CD4-positive, alpha-beta memory T cell (primary cell): Measurements from ENCODE around the gene CNOT6. TPM values are rescaled to one million over a fixed set of nuclear protein-coding genes. Genes with fewer than 3 reads are reported as not detected.
"Not testable (repeated sequence)": the region's sequence is repeated elsewhere in the genome, so short reads cannot be mapped to it uniquely, and the experiment has no call there.

Source experiments
- CTCF ChIA-PET: fragments of 350-600 bp; sonication (Branson Sonifier 250); formaldehyde crosslinking; loops from one replicate; lab custom pipeline; 2021; ENCODE audit warnings: inconsistent platforms; ENCODE audit not compliant: partially characterized antibody; lab: Charles Lee
- POLR2A ChIA-PET: fragments of 350-600 bp; sonication (Branson Sonifier 250); formaldehyde crosslinking; loops from one replicate; lab custom pipeline; 2021; ENCODE audit not compliant: partially characterized antibody; lab: Charles Lee
- DNase-seq, 5 donors: peaks; one replicate each; pipeline versions ENCODE4 v3.0.0 to v3.0.0-alpha.2; 2020 to 2022; ENCODE audit warnings: mixed read lengths in 1 of 5
- H3K27ac ChIP-seq: one replicate; pipeline ENCODE4 v1.7.0; 2013; ENCODE audit warnings: low read depth, low read length
- H3K27me3 ChIP-seq: 2 replicates; pipeline ENCODE4 v1.7.0; 2013; ENCODE audit warnings: mild to moderate bottlenecking, low read length, moderate library complexity; ENCODE audit not compliant: insufficient read depth
- H3K36me3 ChIP-seq: 2 replicates; pipeline ENCODE4 v1.7.0; 2013; ENCODE audit warnings: mild to moderate bottlenecking, low read length, moderate library complexity; ENCODE audit not compliant: insufficient read depth
- H3K4me1 ChIP-seq: 2 replicates; pipeline ENCODE4 v1.7.0; 2013; ENCODE audit warnings: mild to moderate bottlenecking, low read length, moderate library complexity; ENCODE audit not compliant: insufficient read depth
- H3K4me3 ChIP-seq, 2 donors: one replicate each; pipeline ENCODE4 v1.7.0; 2013; ENCODE audit warnings: low read length in 2 of 2, mild to moderate bottlenecking in 1 of 2
- H3K9me3 ChIP-seq, 2 donors: one replicate each; pipeline ENCODE4 v1.7.0; 2013; ENCODE audit warnings: low read length in 2 of 2, control low read depth in 1 of 2; ENCODE audit not compliant: control insufficient read depth in 1 of 2
- H3K27ac Mint-ChIP-seq, 7 donors: one replicate each; pipeline ENCODE4 v1.8.0; 2020 to 2021; ENCODE audit warnings: mixed read lengths in 7 of 7, mild to moderate bottlenecking in 6 of 7, inconsistent platforms in 3 of 7, moderate library complexity in 3 of 7
- H3K27me3 Mint-ChIP-seq, 2 donors: one replicate each; pipeline ENCODE4 v1.8.0; 2020 to 2021; ENCODE audit warnings: mixed read lengths in 2 of 2
- H3K36me3 Mint-ChIP-seq, 2 donors: one replicate each; pipeline ENCODE4 v1.8.0; 2020 to 2021; ENCODE audit warnings: mixed read lengths in 2 of 2, inconsistent platforms in 1 of 2, mild to moderate bottlenecking in 1 of 2
- H3K4me1 Mint-ChIP-seq, 4 donors: one replicate each; pipeline ENCODE4 v1.8.0; 2020 to 2021; ENCODE audit warnings: mixed read lengths in 4 of 4, mild to moderate bottlenecking in 1 of 4
- H3K4me3 Mint-ChIP-seq, 8 donors: one replicate each; pipeline ENCODE4 v1.8.0; 2020 to 2021; ENCODE audit warnings: mixed read lengths in 8 of 8, mild to moderate bottlenecking in 7 of 8, moderate library complexity in 6 of 8, inconsistent platforms in 3 of 8
- H3K9me3 Mint-ChIP-seq, 8 donors: one replicate each; pipeline ENCODE4 v1.8.0; 2020 to 2021; ENCODE audit warnings: mixed read lengths in 8 of 8, mild to moderate bottlenecking in 5 of 8, inconsistent platforms in 3 of 8, moderate library complexity in 1 of 8
- intact Hi-C: fragments of 100-400 bp; cut with micrococcal nuclease; formaldehyde crosslinking; loops from one replicate; pipeline ENCODE4 v1.15.1; 2023
- polyA plus RNA-seq, 2 donors: library from polyadenylated mRNA; unstranded; fragments of 300-500 nt; fragmentation: Illumina TruSeq; gene quantifications; one replicate each; pipeline ENCODE4 v1.2.3, GENCODE V29; 2021
- total RNA-seq, 2 experiments: library from RNA; stranded (reverse); gene quantifications; one replicate each; pipeline ENCODE4 v1.2.3, GENCODE V29; 2021

CNOT6 gene
- total and polyA plus RNA-seq, 4 experiments from 2014 or later, result 3.9 to 37.8 (median 19.6) TPM

- Mint-ChIP-seq H3K4me3 (peak overlapping the region in 7 of 8 donors; percentile 42 to 91 (median 71)), H3K36me3 (peaks cover 0 to 14% of the 10 kb centered on the region in 2 donors), H3K4me1 (peaks cover 27 to 56% (median 44%) of the 10 kb centered on the region in 4 donors), H3K27ac (peak overlapping the region in 5 of 7 donors; percentile 25 to 91 (median 64)), H3K9me3 (peaks cover 0 to 2% (median 0%) of the 10 kb centered on the region in 8 donors), H3K27me3 (no peaks in the 10 kb centered on the region)
- Histone ChIP-seq H3K36me3 (no peaks in the 10 kb centered on the region), H3K27ac (no peak overlapping the region), H3K9me3 (no peaks in the 10 kb centered on the region), H3K27me3 (no peaks in the 10 kb centered on the region), H3K4me1 (peaks cover 50% of the 10 kb centered on the region), H3K4me3 (no peak overlapping the region)
- ChIA-PET CTCF (no interaction called here), POLR2A (no interaction called here)
- intact Hi-C loops, result loop anchor here (2.0 kb wide), 2 partner anchors 203 to 307 kb away; partner anchors contain the start of genes MAPK9 and MGAT1
- DNase-seq, result no peak
Measured at GRCh38 chr5:180495991-180496741, 2.0 kb downstream of the CNOT6 start.

DNA sequence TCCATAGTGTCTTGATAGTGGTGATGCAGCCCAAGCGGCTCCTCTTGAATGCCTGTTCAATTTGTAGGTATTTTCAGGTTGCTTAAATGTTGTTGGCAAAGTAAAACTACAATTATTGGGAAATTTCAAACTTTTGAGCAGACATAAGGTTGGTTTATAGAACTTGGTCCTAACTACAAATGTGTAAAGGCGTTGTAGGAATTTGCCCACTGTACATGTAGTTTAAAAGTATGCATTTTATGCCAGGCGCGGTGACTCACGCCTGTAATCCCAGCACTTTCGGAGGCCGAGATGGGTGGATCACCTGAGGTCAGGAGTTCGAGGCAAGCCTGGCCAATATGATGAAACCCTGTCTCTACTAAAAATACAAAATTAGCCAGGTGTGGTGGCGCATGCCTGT lies 2.6 kb downstream of the CNOT6 start:
- H3K9me3 ChIP-seq, H3K4me3 Mint-ChIP-seq, H3K27ac ChIP-seq, H3K27me3 ChIP-seq, POLR2A ChIA-PET, H3K36me3 ChIP-seq, H3K9me3 Mint-ChIP-seq, DNase-seq, intact Hi-C loops, CTCF ChIA-PET, H3K27me3 Mint-ChIP-seq, H3K4me3 ChIP-seq: not testable (repeated sequence)
- H3K27ac Mint-ChIP-seq, result peak overlapping the region in 1 of 7 donors; percentile 91
- peaks cover 27 to 56% (median 44%) of the 10 kb centered on the region in 4 donors for H3K4me1 Mint-ChIP-seq
- H3K4me1 ChIP-seq, result peaks cover 50% of the 10 kb centered on the region
- H3K36me3 Mint-ChIP-seq, result peaks cover 0 to 14% of the 10 kb centered on the region in 2 donors

DNA sequence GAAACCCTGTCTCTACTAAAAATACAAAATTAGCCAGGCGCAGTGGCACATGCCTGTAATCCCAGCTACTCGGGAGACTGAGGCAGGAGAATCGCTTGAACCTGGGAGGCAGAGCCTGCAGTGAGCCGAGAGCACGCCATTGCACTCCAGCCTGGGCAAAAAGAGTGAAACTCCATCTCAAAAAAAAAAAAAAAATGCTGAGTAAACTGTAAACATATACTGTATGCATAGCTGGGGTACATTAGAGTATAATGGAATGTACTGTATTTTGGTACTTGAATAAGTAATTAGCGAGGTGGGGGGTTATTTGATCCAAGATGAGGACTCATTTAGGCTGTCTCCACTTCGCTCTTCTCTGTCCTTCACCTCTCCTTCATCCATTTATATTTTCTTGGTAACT lies 3.7 kb downstream of the CNOT6 start:
- H3K36me3 ChIP-seq, H3K4me3 ChIP-seq, DNase-seq, POLR2A ChIA-PET, H3K9me3 Mint-ChIP-seq, H3K4me3 Mint-ChIP-seq, H3K27me3 ChIP-seq, CTCF ChIA-PET, intact Hi-C loops, H3K9me3 ChIP-seq, H3K27me3 Mint-ChIP-seq, H3K27ac ChIP-seq: not testable (repeated sequence)
- peak overlapping the region in 2 of 7 donors; percentile 6 to 22 for H3K27ac Mint-ChIP-seq
- H3K4me1 Mint-ChIP-seq, result peaks cover 27 to 51% (median 41%) of the 10 kb centered on the region in 4 donors
- peaks cover 0 to 14% of the 10 kb centered on the region in 2 donors for H3K36me3 Mint-ChIP-seq
- H3K4me1 ChIP-seq, result peaks cover 50% of the 10 kb centered on the region

DNA sequence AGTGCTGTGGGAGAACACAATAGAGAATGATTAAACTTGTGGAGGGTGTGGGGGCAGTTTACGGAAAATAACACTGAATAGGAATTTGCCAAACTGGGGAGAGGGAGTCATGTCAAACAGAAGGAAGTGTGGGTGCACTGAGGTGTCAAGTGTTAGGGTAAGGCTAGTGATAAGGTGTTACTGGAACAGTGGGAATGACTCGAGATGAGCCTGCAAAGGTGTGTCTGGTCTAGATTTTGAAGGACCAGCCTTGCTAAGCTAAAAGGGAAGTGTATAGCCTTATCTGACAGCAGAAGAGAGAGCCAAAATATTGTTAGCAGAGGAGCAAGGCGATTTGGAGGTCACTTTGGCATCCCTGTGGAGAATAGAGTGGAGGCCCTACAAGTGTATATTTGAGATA lies 4.2 kb downstream of the CNOT6 start:
- Histone ChIP-seq H3K4me3 (no peak overlapping the region), H3K36me3 (no peaks in the 10 kb centered on the region), H3K27ac (no peak overlapping the region), H3K27me3 (no peaks in the 10 kb centered on the region), H3K9me3 (no peaks in the 10 kb centered on the region), H3K4me1 (peaks cover 46% of the 10 kb centered on the region)
- peaks cover 0 to 2% (median 0%) of the 10 kb centered on the region in 8 donors for H3K9me3 Mint-ChIP-seq
- no peak overlapping the region for H3K4me3 Mint-ChIP-seq
- no peaks in the 10 kb centered on the region for H3K27me3 Mint-ChIP-seq
- intact Hi-C loops, result no loop called here
- POLR2A ChIA-PET, result no interaction called here
- H3K4me1 Mint-ChIP-seq, result peaks cover 24 to 46% (median 37%) of the 10 kb centered on the region in 4 donors
- H3K27ac Mint-ChIP-seq, result peak overlapping the region in 2 of 7 donors; percentile 6 to 59
- peaks cover 0 to 14% of the 10 kb centered on the region in 2 donors for H3K36me3 Mint-ChIP-seq
- no peak for DNase-seq
- CTCF ChIA-PET, result no interaction called here

GRCh38 chr5:180499684-180500083 lies 5.5 kb downstream of the CNOT6 start:
- peaks cover 44% of the 10 kb centered on the region for H3K4me1 ChIP-seq
- ChIA-PET CTCF (no interaction called here), POLR2A (no interaction called here)
- H3K27me3 ChIP-seq, result no peaks in the 10 kb centered on the region
- Mint-ChIP-seq H3K36me3 (peaks cover 5 to 8% of the 10 kb centered on the region in 2 donors), H3K4me3 (peak overlapping the region in 1 of 8 donors; percentile 17), H3K27me3 (no peaks in the 10 kb centered on the region), H3K4me1 (peaks cover 24 to 47% (median 35%) of the 10 kb centered on the region in 4 donors), H3K27ac (peak overlapping the region in 3 of 7 donors; percentile 31 to 46 (median 38)), H3K9me3 (no peaks in the 10 kb centered on the region)
- H3K9me3 ChIP-seq, result no peaks in the 10 kb centered on the region
- no peak for DNase-seq
- intact Hi-C loops, result no loop called here
- H3K27ac ChIP-seq, result no peak overlapping the region
- no peaks in the 10 kb centered on the region for H3K36me3 ChIP-seq
- no peak overlapping the region for H3K4me3 ChIP-seq

DNA sequence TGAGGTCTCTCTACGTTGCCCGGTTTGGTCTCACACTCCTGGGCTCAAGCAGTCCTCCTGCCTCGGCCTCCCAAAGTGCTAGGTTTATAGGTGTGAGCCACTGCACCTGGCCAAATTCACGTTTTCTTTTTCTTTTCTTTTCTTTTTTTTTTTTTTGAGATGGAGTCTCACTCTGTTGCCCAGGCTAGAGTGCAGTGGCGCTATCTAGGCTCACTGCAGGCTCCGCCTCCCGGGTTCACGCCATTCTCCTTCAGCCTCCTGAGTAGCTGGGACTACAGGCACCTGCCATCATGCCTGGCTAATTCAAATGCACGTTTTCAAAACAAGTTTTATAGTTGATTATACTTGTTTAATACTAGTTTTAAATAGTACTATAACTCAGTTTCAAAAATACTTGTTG lies 6.1 kb downstream of the CNOT6 start:
- H3K36me3 ChIP-seq, CTCF ChIA-PET, H3K27ac Mint-ChIP-seq, H3K4me3 Mint-ChIP-seq, H3K9me3 Mint-ChIP-seq, H3K36me3 Mint-ChIP-seq, POLR2A ChIA-PET, H3K27ac ChIP-seq, H3K4me3 ChIP-seq, H3K27me3 ChIP-seq, DNase-seq, H3K9me3 ChIP-seq, intact Hi-C loops, H3K27me3 Mint-ChIP-seq: not testable (repeated sequence)
- H3K4me1 Mint-ChIP-seq, result peaks cover 24 to 44% (median 31%) of the 10 kb centered on the region in 4 donors
- H3K4me1 ChIP-seq, result peaks cover 41% of the 10 kb centered on the region

DNA sequence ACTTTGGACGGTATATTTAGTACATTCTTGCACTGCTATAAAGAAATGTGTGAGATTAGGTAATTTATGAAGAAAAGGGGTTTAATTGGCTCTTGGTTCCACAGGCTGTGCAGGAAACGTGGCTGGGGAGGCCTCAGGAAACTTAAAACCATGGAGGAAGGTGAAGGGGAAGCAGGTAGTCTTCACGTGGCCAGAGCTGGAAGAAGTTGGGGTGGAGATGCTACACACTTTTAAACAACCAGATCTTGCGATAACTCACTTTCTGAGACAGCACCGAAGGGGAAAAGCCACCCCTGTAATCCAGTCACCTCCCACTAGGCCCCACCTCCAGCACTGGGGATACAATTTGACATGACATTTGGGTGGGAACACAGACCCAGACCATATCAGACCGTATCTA lies 13.5 kb downstream of the CNOT6 start:
- Histone ChIP-seq H3K36me3 (no peaks in the 10 kb centered on the region), H3K4me3 (no peak overlapping the region), H3K4me1 (peaks cover 21% of the 10 kb centered on the region), H3K27ac (no peak overlapping the region), H3K9me3 (no peaks in the 10 kb centered on the region), H3K27me3 (no peaks in the 10 kb centered on the region)
- ChIA-PET CTCF (no interaction called here), POLR2A (no interaction called here)
- peaks cover 0 to 2% (median 0%) of the 10 kb centered on the region in 8 donors for H3K9me3 Mint-ChIP-seq
- H3K27me3 Mint-ChIP-seq, result no peaks in the 10 kb centered on the region
- H3K27ac Mint-ChIP-seq, result peak overlapping the region in 1 of 7 donors; percentile 19
- H3K36me3 Mint-ChIP-seq, result peaks cover 7 to 14% of the 10 kb centered on the region in 2 donors
- H3K4me3 Mint-ChIP-seq, result no peak overlapping the region
- H3K4me1 Mint-ChIP-seq, result peaks cover 29 to 51% (median 40%) of the 10 kb centered on the region in 4 donors
- intact Hi-C loops, result no loop called here
- DNase-seq, result no peak
